ENCODE measurements around the gene CFAP100. TPM values are rescaled to one million over a fixed set of nuclear protein-coding genes. Genes with fewer than 3 reads are reported as not detected.

Gene CFAP100
- total and polyA plus RNA-seq, 9 of the 15 experiments (the other 6 are each of a cell fraction or from before 2014, with no cell fraction given): not detected

GRCh38 chr3:126481808-126482502 is 87.2 kb downstream of the CFAP100 start:
- TF ChIP-seq HNRNPUL1 (IDR thresholded peaks at IDR 0.05; ENCODE audit: low read length) (no peak), YY1 (IDR thresholded peaks at IDR 0.05; ENCODE audit: borderline replicate concordance in 1 of 3, control insufficient read depth in 1 of 3, extremely low read depth in 1 of 3, insufficient read depth in 3 of 3, insufficient read length in 1 of 3, insufficient replicate concordance in 2 of 3, low read depth in 1 of 3, low read length in 2 of 3) (no peak), NFIC (IDR thresholded peaks at IDR 0.05) (0 out of 2 replicates have a peak, but pooled peaks have one; percentile 28), ZNF121 (CRISPR knock-in tag; conservative IDR thresholded peaks at IDR 0.05) (no peak), TAF9B (IDR thresholded peaks at IDR 0.05; ENCODE audit: partially characterized antibody) (no peak)
- in situ Hi-C loops (cut with MboI): no loop called here
- H3K4me2 ChIP-seq (ENCODE audit: insufficient read depth, low read length): no peak overlapping the region
- H3K9ac ChIP-seq (ENCODE audit: insufficient read depth in 1 of 2, low read depth in 2 of 2, low read length in 2 of 2): no peak overlapping the region
- FAIRE-seq (no peak), ATAC-seq (no peak), DNase-seq (ENCODE audit: extremely low read depth in 1 of 4, low spot score in 3 of 4) (no peak)
- intact Hi-C loops (cut with micrococcal nuclease): no loop called here
- peaks cover 0 to 1% of the 10 kb centered on the region in 2 experiments; a peak in 2 of 5 replicates for H3K4me1 ChIP-seq (replicated peaks in 1 of 2; ENCODE audit: control insufficient read depth in 2 of 2, insufficient read depth in 2 of 2, low read length in 2 of 2)
- H3K9me1 ChIP-seq (ENCODE audit: control insufficient read depth, insufficient read depth, low read length): no peaks in the 10 kb centered on the region
- no peaks in the 10 kb centered on the region for H4K20me1 ChIP-seq (replicated peaks; ENCODE audit: control insufficient read depth, insufficient read depth, low read length)
- ChIA-PET POLR2A (no interaction called here), CTCF (ENCODE audit: low intra/inter-chr PET ratio) (no interaction called here)
- H3K9me3 ChIP-seq (replicated peaks; ENCODE audit: control insufficient read depth, insufficient read depth, low read depth, low read length): no peaks in the 10 kb centered on the region
- no peak overlapping the region for H3K27ac ChIP-seq (ENCODE audit: extremely low read depth, low read depth, low read length)
- no peaks in the 10 kb centered on the region for H3K36me3 ChIP-seq (ENCODE audit: control insufficient read depth, insufficient read depth, low read length)
- peaks cover 0 to 16% of the 10 kb centered on the region in 2 experiments; a peak in 2 of 5 replicates for H3K27me3 ChIP-seq (ENCODE audit: control insufficient read depth in 2 of 2, insufficient read depth in 2 of 2, low read length in 2 of 2)
- H3K79me2 ChIP-seq (ENCODE audit: control insufficient read depth, insufficient read depth, low read length): no peaks in the 10 kb centered on the region
- no TSS peak for BruUV-seq (replicated peaks)
- 11% methylated on average over 9 of the region's 16 CpGs for WGBS (ENCODE audit: insufficient coverage, low coverage, missing lambda C conversion rate)
- no peak overlapping the region for H2AFZ ChIP-seq (ENCODE audit: low read depth, low read length)
- no peak overlapping the region for H3K4me3 ChIP-seq

Measured in K562 (cell line).